ENCODE data around the gene TNIK.

GRCh38 chr3:171293142-171293782 lies 166.9 kb downstream of the TNIK start:
- TF ChIP-seq, protein P1, sequence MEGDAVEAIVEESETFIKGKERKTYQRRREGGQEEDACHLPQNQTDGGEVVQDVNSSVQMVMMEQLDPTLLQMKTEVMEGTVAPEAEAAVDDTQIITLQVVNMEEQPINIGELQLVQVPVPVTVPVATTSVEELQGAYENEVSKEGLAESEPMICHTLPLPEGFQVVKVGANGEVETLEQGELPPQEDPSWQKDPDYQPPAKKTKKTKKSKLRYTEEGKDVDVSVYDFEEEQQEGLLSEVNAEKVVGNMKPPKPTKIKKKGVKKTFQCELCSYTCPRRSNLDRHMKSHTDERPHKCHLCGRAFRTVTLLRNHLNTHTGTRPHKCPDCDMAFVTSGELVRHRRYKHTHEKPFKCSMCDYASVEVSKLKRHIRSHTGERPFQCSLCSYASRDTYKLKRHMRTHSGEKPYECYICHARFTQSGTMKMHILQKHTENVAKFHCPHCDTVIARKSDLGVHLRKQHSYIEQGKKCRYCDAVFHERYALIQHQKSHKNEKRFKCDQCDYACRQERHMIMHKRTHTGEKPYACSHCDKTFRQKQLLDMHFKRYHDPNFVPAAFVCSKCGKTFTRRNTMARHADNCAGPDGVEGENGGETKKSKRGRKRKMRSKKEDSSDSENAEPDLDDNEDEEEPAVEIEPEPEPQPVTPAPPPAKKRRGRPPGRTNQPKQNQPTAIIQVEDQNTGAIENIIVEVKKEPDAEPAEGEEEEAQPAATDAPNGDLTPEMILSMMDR (IDR thresholded peaks at IDR 0.05) = no peak
- TF ChIP-seq POLR2A (IDR thresholded peaks at IDR 0.05) = no peak

All from uterus (tissue), 2 donors.